ENCODE measurements around the gene FNDC10. TPM values are rescaled to one million over a fixed set of nuclear protein-coding genes. Genes with fewer than 3 reads are reported as not detected.
"Not testable (repeated sequence)": the region's sequence is repeated elsewhere in the genome, so short reads cannot be mapped to it uniquely, and the experiment has no call there.

FNDC10 gene
- 2.7 and 4.2 TPM in 2 replicates for total RNA-seq
- long read RNA-seq, result 0 reads

DNA sequence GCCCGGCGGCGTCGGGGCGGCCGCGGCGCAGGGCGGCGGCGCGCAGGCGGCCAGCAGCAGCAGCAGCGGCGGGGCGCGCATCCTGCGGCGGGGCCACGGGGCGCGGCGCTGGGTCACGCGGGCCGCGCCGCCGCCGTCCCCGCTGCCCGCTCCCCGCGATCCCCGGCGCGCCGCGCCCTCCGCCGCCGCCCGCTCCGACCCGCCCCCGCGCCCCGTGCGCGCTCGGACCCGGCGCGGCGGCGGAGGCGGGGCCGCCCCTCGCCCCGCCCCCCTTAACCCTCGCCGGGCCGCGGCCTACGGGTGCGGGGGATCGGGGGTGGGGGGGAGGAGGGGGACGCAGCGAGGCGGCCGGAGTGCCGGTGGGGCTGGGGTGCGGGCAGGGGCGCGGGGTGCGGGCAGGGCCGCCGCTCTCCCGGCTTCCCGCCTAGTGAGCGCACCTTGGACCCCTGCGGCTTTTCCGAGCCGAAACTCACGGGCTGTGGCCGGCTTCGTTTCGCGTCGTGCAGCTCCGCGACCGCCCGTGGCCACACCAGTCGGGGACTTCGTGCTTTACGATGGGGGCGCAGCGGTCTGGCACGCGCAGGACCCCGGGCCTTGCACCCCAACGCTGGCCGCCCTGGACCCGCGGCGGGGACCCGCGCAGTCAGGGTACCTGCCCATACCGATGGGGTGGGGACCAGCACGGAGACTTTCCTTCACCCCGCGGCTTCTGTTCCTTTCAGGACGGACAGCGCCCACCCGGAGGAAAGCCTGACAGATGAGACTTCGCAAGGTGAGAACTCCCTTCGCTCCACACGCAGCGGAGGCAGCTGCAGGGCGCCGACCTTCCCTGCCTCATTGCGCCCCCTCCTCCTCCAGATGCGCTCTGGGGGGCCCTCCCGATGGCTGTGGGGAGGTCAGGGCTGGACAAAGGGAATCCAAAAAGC, at the start of gene FNDC10:
Gene FNDC10 (minus strand): TSS at position 201 of the 926 bp plus-strand sequence. CDS start 120 bp downstream, at position 81.
- DNase-seq (ENCODE audit: low spot score, unreplicated experiment), result no peak
- H3K4me3 Mint-ChIP-seq (ENCODE audit: low read depth), result peak within 1 kb of the TSS; percentile 72
- H3K4me1 Mint-ChIP-seq (ENCODE audit: low read depth), result peaks cover 3% of the 10 kb centered on the region
- no peaks in the 10 kb centered on the region for H3K36me3 Mint-ChIP-seq (ENCODE audit: insufficient read depth)
- peak within 1 kb of the TSS; percentile 85 for H3K27ac Mint-ChIP-seq
- TF ChIP-seq, protein P1, sequence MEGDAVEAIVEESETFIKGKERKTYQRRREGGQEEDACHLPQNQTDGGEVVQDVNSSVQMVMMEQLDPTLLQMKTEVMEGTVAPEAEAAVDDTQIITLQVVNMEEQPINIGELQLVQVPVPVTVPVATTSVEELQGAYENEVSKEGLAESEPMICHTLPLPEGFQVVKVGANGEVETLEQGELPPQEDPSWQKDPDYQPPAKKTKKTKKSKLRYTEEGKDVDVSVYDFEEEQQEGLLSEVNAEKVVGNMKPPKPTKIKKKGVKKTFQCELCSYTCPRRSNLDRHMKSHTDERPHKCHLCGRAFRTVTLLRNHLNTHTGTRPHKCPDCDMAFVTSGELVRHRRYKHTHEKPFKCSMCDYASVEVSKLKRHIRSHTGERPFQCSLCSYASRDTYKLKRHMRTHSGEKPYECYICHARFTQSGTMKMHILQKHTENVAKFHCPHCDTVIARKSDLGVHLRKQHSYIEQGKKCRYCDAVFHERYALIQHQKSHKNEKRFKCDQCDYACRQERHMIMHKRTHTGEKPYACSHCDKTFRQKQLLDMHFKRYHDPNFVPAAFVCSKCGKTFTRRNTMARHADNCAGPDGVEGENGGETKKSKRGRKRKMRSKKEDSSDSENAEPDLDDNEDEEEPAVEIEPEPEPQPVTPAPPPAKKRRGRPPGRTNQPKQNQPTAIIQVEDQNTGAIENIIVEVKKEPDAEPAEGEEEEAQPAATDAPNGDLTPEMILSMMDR (IDR thresholded peaks at IDR 0.05; ENCODE audit: unreplicated experiment), result no peak
- no peaks in the 10 kb centered on the region for H3K9me3 Mint-ChIP-seq (ENCODE audit: low read depth)
- H3K27me3 Mint-ChIP-seq, result peaks cover 47% of the 10 kb centered on the region

DNA sequence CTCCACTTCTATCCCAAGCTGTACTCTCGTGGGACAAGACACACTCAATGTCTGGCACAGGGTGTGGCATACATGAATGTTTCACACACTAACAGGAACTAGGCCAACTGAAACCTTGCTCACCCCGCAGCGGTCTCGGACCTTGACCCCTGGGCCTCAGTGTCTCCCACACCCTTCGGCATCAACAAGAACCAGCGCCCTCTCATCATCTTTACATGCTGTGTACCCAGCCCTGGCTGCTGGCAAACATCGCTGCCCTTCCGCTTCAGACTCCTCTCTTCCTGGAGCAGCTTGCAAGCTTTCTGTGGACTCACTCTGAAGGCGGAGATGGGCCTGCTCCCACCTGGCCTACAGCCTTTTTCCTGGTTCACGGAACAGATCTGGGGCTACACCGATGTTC, 48.3 kb upstream of the FNDC10 start:
- peaks cover 29% of the 10 kb centered on the region for H3K36me3 Mint-ChIP-seq (ENCODE audit: insufficient read depth)
- not testable (repeated sequence) for DNase-seq (ENCODE audit: low spot score, unreplicated experiment); H3K9me3 Mint-ChIP-seq (ENCODE audit: low read depth); H3K27me3 Mint-ChIP-seq; H3K27ac Mint-ChIP-seq; H3K4me1 Mint-ChIP-seq (ENCODE audit: low read depth); H3K4me3 Mint-ChIP-seq (ENCODE audit: low read depth)

GRCh38 chr1:1647567-1648241, 47.8 kb upstream of the FNDC10 start:
- not testable (repeated sequence) for H3K27ac Mint-ChIP-seq; H3K27me3 Mint-ChIP-seq; DNase-seq (ENCODE audit: low spot score, unreplicated experiment); H3K9me3 Mint-ChIP-seq (ENCODE audit: low read depth); H3K4me1 Mint-ChIP-seq (ENCODE audit: low read depth); H3K4me3 Mint-ChIP-seq (ENCODE audit: low read depth)
- H3K36me3 Mint-ChIP-seq (ENCODE audit: insufficient read depth), result peaks cover 29% of the 10 kb centered on the region

DNA sequence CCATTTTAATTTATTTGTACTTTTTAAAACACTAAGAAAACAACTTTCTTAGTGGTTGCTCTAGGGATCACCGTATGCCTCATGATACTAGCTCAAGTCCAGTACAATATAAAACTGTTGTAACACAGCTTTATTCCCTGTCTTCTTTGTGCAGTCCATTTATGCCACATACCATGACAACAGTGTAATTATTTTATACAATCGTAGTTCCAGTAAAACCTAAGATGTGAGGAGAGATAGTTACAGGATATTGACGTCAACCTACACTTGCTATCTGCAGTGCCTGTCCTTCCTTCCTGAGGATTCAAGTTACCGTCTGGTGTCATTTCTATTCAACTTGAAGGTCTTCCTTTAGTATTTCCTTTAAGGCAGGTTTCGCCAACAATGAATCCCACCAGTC, 46.4 kb upstream of the FNDC10 start:
- peaks cover 22% of the 10 kb centered on the region for H3K36me3 Mint-ChIP-seq (ENCODE audit: insufficient read depth)
- DNase-seq (ENCODE audit: low spot score, unreplicated experiment); H3K27me3 Mint-ChIP-seq; H3K27ac Mint-ChIP-seq; H3K9me3 Mint-ChIP-seq (ENCODE audit: low read depth); H3K4me1 Mint-ChIP-seq (ENCODE audit: low read depth); H3K4me3 Mint-ChIP-seq (ENCODE audit: low read depth): not testable (repeated sequence)

DNA sequence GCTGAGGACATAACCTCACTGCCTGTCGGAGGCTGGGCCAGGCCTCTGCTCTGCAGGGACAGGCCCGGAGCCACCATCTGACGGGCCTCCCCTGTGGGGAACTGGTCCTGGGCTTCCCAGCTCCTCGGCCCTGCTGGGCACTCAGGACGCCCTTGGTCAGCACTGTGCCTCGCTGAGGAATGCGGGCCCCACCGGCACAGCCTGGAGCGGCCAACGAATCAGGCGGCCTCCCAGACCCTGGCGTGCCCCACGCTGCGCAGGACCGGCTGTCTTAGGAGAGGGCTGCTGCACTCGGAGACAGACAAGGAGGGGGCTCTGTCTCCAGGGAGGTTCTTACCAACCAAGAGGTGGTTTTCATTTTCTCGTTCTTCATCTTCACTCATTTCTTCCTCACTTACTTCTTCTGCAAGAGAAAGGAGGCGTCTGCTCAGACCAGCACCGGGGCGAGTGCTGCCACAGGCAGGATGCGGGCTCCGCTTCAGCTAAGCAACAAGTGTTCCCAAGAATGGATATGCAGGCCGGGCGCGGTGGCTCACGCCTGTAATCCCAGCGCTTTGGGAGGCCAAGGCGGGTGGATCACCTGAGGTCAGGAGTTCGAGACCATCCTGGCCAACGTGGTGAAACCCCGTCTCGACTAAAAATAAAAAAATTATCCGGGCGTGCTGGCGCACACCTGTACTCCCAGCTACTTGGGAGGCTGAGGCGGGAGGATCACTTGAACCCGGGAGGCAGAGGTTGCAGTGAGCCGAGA, 41.0 kb upstream of the FNDC10 start:
- not testable (repeated sequence) for H3K4me3 Mint-ChIP-seq (ENCODE audit: low read depth); H3K27me3 Mint-ChIP-seq; H3K27ac Mint-ChIP-seq; DNase-seq (ENCODE audit: low spot score, unreplicated experiment); H3K9me3 Mint-ChIP-seq (ENCODE audit: low read depth); H3K36me3 Mint-ChIP-seq (ENCODE audit: insufficient read depth); H3K4me1 Mint-ChIP-seq (ENCODE audit: low read depth)

DNA sequence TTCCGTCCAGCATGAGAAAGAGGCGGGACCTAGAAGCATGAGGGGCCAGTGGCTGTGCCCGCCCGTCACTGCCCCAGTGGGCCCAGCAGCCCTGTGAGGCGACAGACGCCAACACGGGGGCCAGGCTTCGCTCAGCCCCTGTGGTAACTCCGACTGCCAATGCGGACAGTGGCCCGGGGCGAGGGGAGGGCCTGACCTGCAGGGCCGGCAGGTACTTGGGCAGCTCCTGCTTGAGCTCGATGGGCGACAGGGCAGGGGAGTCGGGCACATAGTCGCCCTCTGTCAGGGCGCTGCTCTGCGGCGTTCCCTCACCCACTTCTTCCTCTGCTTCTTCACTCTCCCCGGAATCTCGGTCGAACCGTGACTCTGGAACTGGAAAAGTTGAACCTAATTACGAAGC, 40.1 kb upstream of the FNDC10 start:
- not testable (repeated sequence) for H3K27ac Mint-ChIP-seq; H3K4me3 Mint-ChIP-seq (ENCODE audit: low read depth); H3K4me1 Mint-ChIP-seq (ENCODE audit: low read depth); H3K9me3 Mint-ChIP-seq (ENCODE audit: low read depth); H3K27me3 Mint-ChIP-seq; H3K36me3 Mint-ChIP-seq (ENCODE audit: insufficient read depth); DNase-seq (ENCODE audit: low spot score, unreplicated experiment)

- H3K4me3 Mint-ChIP-seq (ENCODE audit: low read depth); H3K9me3 Mint-ChIP-seq (ENCODE audit: low read depth); H3K27me3 Mint-ChIP-seq; H3K27ac Mint-ChIP-seq; H3K4me1 Mint-ChIP-seq (ENCODE audit: low read depth); H3K36me3 Mint-ChIP-seq (ENCODE audit: insufficient read depth); DNase-seq (ENCODE audit: low spot score, unreplicated experiment): not testable (repeated sequence)
Measured at GRCh38 chr1:1639368-1639767, 39.4 kb upstream of the FNDC10 start.

- H3K4me1 Mint-ChIP-seq (ENCODE audit: low read depth); DNase-seq (ENCODE audit: low spot score, unreplicated experiment); H3K36me3 Mint-ChIP-seq (ENCODE audit: insufficient read depth); H3K27me3 Mint-ChIP-seq; H3K9me3 Mint-ChIP-seq (ENCODE audit: low read depth); H3K27ac Mint-ChIP-seq; H3K4me3 Mint-ChIP-seq (ENCODE audit: low read depth): not testable (repeated sequence)
Measured at GRCh38 chr1:1638528-1638927, 38.6 kb upstream of the FNDC10 start.

GRCh38 chr1:1637479-1637875, 37.5 kb upstream of the FNDC10 start:
- H3K36me3 Mint-ChIP-seq (ENCODE audit: insufficient read depth); H3K4me3 Mint-ChIP-seq (ENCODE audit: low read depth); H3K27me3 Mint-ChIP-seq; H3K27ac Mint-ChIP-seq; H3K4me1 Mint-ChIP-seq (ENCODE audit: low read depth); H3K9me3 Mint-ChIP-seq (ENCODE audit: low read depth); DNase-seq (ENCODE audit: low spot score, unreplicated experiment): not testable (repeated sequence)

GRCh38 chr1:1636621-1637478, 36.9 kb upstream of the FNDC10 start:
- not testable (repeated sequence) for H3K27ac Mint-ChIP-seq; H3K4me1 Mint-ChIP-seq (ENCODE audit: low read depth); H3K27me3 Mint-ChIP-seq; H3K4me3 Mint-ChIP-seq (ENCODE audit: low read depth); DNase-seq (ENCODE audit: low spot score, unreplicated experiment); H3K36me3 Mint-ChIP-seq (ENCODE audit: insufficient read depth); H3K9me3 Mint-ChIP-seq (ENCODE audit: low read depth)

DNA sequence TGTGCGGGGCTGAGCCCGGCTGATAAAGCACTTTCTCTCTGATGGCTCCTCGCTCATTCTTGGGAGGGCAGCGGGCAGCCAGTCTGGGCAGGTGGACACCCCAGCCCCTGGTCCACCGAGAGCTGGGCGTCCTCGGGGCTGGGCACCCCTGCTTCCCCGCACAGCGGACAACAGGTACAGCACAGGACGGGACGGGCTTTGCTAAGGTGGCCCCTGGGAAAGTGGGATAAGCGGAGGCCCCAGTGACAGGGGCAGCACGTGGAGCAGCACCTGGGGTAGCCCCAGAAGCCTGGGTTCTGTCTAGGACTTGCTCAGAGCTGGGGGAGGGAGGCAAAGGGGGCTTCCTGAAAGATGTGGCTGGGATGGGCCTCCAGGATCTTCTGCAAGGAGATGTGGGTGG, 34.7 kb upstream of the FNDC10 start:
- H3K4me1 Mint-ChIP-seq (ENCODE audit: low read depth); H3K27ac Mint-ChIP-seq; H3K36me3 Mint-ChIP-seq (ENCODE audit: insufficient read depth); H3K27me3 Mint-ChIP-seq; H3K9me3 Mint-ChIP-seq (ENCODE audit: low read depth); H3K4me3 Mint-ChIP-seq (ENCODE audit: low read depth); DNase-seq (ENCODE audit: low spot score, unreplicated experiment): not testable (repeated sequence)
